ENCODE data around the gene MCAM.

DNA sequence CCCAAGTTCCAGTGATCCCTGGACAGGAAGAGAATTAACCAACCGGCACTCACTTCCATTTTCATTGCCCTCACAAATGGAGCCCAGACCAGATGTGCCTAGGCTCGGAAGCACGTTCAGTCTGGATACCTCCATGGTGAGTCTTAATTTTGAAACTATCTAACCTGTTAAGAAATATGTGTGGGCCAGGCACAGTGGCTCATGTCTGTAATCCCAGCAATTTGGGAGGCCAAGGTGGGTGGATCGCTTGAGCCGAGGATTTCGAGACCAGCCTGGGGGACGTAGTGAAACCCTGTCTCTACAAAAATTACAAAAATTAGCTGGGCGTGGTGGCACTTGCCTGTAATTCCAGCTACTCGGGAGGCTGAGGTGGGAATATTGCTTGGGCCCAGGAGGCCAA lies 31.5 kb downstream of the MCAM start:
- TF ChIP-seq, protein P1, sequence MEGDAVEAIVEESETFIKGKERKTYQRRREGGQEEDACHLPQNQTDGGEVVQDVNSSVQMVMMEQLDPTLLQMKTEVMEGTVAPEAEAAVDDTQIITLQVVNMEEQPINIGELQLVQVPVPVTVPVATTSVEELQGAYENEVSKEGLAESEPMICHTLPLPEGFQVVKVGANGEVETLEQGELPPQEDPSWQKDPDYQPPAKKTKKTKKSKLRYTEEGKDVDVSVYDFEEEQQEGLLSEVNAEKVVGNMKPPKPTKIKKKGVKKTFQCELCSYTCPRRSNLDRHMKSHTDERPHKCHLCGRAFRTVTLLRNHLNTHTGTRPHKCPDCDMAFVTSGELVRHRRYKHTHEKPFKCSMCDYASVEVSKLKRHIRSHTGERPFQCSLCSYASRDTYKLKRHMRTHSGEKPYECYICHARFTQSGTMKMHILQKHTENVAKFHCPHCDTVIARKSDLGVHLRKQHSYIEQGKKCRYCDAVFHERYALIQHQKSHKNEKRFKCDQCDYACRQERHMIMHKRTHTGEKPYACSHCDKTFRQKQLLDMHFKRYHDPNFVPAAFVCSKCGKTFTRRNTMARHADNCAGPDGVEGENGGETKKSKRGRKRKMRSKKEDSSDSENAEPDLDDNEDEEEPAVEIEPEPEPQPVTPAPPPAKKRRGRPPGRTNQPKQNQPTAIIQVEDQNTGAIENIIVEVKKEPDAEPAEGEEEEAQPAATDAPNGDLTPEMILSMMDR (conservative IDR thresholded peaks at IDR 0.05 in 1 of 2, IDR thresholded peaks at IDR 0.05 in 1 of 2; ENCODE audit: low read depth in 1 of 2, low read length in 2 of 2), result no peak
- no peak for TF ChIP-seq EZH2 (IDR thresholded peaks at IDR 0.05; ENCODE audit: low read length, missing control alignments)
